ENCODE results near the gene MCEMP1.
A peak's percentile ranks its signal among the peaks of the same experiment; 100 is the strongest.
"Not testable (repeated sequence)": the region's sequence is repeated elsewhere in the genome, so short reads cannot be mapped to it uniquely, and the experiment has no call there.

Gene MCEMP1

DNA sequence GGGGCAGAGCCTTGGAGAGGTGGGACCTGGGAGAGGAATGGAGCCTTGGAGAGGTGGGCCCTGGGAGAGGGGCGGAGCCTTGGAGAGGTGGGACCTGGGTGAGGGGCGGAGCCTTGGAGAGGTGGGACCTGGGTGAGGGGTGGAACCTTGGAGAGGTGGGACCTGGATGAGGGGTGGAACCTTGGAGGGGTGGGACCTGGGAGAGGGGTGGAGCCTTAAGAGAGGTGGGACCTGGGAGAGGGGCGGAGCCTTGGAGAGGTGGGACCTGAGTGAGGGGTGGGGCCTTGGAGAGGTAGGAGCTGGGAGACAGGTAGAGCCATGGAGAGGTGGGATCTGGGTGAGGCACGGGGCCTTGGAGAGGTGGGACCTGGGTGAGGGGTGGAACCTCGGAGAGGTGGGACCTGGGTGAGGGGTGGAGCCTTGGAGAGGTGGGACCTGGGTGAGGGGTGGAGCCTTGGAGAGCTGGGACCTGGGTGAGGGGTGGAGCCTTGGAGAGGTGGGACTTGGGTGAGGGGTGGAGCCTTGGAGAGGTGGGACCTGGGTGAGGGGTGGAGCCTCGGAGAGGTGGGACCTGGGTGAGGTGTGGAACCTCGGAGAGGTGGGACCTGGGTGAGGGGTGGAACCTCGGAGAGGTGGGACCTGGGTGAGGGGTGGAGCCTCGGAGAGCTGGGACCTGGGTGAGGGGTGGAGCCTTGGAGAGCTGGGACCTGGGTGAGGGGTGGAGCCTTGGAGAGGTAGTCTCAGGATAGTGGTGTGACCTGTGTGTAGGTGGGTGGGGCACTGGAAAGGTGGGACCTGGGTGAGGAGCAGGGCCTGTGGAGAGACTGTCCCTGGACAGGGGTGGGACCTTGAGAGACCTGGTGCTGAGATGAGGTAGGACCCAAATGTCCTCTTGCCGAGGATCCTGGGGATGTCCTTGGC lies 33.0 kb upstream of the MCEMP1 start:
- not testable (repeated sequence) for FAIRE-seq; DNase-seq (ENCODE audit: low spot score)

DNA sequence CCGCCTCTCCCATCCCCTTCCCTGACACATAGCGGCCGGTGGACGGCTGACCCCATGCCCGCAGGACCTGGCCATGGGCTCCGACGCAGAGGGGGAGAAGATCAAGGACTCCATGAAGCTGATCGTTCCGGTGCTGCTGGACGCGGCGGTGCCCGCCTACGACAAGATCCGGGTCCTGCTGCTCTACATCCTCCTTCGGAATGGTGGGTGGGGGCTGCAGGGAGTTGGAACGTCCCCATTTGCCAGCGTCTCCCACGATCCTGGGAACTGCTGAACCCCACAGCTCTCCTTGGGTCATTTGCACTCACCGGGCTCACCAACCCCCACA lies 32.4 kb upstream of the MCEMP1 start:
- no peak for FAIRE-seq
- no peak for DNase-seq (ENCODE audit: low spot score)

DNA sequence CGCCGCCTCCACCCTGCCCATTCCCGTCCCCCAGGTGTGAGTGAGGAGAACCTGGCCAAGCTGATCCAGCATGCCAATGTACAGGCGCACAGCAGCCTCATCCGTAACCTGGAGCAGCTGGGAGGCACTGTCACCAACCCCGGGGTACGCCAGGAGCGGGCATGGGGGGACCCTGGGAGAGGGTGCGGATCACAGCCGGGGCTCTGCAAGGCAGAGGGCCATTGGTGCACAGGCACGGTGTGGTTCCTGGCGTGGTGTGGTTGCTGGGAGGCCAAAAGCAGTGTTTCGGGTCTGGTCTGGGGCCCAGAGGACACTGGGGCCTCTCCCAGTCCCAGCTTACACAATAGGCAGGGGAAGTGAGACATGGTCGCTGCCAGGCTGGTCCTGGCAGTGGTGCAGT lies 31.7 kb upstream of the MCEMP1 start:
- no peak for FAIRE-seq

DNA sequence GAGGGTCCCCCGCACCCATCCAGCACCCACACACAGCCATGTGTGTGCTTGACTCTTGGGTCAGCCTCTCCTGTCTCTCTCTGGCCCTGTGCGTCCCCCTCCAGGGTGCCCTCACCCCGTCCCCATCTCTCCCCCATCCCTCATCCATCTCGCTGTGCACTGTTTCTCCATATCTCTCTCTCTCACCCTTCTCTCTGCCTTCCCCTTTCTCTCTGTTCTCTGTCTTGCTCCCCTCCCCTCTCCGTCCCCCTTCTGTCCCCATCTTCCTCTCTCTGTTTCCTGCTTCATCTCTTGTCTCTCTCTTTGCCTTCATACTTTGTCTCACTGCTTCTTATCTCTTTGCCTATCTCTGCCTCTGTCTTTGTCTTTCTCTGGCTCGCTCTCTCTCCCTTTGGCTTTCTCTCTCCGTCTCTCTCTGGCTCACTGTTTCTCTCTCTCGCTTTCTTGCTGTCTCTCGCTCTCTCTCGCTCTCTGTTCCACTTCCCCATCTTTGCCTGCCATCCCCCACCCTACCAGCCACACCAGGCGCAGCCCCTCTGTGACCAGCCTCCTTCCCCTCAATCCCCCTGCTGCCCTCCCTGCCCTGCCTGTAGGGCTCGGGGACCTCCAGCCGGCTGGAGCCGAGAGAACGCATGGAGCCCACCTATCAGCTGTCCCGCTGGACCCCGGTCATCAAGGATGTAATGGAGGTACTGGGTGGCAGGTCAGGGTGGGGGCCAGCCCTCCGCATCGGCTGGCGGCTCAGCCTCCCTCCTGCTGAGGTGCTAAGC lies 31.0 kb upstream of the MCEMP1 start:
- no peak for FAIRE-seq

More for the DNA sequence above, 31.7 kb upstream of the MCEMP1 start:
- DNase-seq (ENCODE audit: low spot score) = no peak

DNA sequence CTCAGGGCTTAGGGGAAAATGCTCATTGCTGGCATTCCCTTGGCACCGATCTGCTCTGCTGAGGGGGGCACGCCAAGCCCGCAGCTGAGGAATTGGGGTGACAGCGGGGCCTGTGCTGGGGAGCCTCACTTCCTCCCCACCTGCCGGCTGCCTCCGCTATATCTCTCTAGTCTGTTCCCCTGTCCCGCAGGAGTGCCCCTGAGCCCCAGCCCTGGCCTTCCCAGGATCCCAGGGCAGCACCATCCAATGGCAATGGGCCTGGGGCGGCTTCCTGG lies 30.5 kb upstream of the MCEMP1 start:
- FAIRE-seq (no peak), DNase-seq (ENCODE audit: low spot score) (no peak)

More for the DNA sequence above, 31.0 kb upstream of the MCEMP1 start:
- DNase-seq (ENCODE audit: low spot score) = no peak

DNA sequence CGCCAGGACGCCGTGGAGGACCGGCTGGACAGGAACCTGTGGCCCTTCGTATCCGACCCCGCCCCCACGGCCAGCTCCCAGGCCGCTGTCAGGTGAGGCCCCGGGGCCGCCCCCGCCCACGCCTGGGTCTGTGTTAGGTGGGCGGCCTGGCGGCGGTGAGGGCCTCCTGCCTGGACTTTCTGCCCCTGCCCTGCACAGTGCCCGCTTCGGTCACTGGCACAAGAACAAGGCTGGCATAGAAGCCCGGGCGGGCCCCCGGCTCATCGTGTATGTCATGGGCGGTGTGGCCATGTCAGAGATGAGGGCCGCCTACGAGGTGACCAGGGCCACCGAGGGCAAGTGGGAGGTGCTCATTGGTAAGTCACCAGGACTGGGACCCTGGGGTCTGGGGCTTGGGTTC lies 29.7 kb upstream of the MCEMP1 start:
- FAIRE-seq (no peak), DNase-seq (ENCODE audit: low spot score) (no peak)

DNA sequence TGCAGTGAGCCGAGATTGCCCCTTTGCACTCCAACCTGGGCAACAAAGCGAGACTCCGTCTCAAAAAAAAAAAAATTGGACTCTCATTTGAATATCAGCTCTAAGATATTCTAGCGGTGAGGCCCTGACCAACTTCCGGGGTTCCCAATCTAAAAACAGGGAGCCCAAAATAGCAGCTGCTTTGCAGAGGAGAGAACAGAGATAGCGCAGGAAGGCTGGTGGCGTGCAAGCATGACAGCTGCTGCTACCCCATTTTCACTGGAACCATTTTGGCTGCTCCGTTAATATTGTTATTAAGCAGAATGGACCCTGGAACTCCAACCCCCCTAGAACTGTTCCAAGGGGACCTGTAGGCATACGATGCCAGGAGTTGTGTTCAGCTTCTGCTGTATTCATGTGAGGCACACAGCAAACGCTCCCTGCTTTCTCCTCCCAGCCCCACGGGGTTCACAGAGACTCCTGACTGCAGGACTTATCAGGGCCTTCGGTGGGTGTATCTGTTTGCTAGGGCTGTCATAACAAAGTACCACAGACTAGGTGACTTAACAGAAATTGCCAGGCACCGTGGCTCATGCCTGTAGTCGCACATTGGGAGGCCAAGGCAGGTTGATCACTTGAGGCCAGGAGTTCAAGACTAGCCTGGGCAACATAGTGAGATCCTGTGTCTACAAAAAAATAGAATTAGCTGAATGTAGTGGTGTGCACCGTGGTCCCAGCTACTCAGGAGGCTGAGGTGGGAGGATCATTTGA lies 28.4 kb upstream of the MCEMP1 start:
- FAIRE-seq = no peak

DNA sequence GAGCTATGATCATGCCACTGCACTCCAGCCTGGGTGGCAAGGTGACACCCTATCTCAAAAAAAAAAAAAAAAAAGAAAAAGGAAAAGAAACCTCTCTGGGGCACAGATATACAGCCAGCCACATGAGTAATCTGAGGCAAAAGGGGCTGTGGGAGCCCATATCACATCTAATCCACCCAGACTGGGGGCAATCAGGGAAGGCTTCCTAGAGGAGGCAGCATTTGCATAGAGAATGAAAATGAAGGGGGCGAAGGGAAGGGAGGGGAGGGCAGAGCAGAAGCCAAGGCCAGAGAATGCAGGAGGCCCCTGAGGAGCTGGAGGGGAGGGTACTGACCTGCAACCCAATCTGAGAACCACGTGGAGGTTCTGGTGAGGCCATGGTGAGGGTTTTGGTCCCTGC lies 26.7 kb upstream of the MCEMP1 start:
- no peak for FAIRE-seq

More for the DNA sequence above, 28.4 kb upstream of the MCEMP1 start:
- no peak for DNase-seq (ENCODE audit: low spot score)

DNA sequence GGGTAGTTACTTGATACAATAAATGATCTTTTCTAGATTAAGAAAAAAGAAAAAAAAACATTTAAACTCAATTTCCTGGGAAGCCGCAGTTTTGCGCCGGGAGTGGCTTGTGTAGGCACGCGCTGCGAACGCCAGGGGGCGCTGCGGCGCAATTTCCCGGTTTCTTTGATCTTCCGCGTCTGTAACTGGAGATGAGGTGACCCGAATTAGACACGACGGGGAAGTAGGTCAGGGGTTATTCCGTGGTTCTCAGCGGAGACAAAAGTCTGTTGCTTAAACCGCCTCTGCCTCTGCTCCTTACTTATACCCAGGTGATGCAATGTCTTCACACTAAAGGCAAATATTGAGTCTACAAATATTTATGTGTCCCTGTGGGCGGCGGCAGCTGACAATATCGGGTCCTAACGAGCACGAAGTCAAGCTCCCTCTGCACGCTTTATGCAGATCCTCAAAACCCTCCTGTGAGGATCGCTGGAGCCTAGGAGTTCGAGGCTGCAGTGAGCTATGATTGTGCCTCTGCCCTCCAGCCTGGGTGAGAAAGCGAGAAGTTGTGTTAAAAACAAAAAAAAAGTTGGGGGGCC lies 24.7 kb upstream of the MCEMP1 start:
- peak; percentile 81 for DNase-seq (ENCODE audit: low spot score)
- FAIRE-seq = no peak

More for the DNA sequence above, 26.7 kb upstream of the MCEMP1 start:
- no peak for DNase-seq (ENCODE audit: low spot score)

DNA sequence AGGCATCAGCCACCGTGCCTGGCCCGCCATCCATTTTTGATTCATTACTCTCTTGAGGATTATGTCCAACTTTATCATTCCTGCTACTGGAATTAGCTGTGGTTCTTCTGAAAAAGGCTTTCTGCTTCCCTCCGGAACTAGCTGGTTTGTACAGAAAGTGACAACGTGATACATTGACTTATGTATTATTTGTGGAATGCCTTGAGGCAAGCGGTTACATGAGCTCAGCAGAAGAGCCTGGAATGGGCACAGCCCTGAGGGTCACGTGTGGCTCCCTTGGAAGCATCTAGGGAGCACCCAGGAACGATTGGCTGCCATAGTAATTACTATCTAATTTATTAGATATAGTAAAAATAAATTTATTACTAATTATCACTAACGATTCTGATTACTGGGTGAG lies 22.5 kb upstream of the MCEMP1 start:
- DNase-seq (ENCODE audit: low spot score) = no peak
- no peak for FAIRE-seq

DNA sequence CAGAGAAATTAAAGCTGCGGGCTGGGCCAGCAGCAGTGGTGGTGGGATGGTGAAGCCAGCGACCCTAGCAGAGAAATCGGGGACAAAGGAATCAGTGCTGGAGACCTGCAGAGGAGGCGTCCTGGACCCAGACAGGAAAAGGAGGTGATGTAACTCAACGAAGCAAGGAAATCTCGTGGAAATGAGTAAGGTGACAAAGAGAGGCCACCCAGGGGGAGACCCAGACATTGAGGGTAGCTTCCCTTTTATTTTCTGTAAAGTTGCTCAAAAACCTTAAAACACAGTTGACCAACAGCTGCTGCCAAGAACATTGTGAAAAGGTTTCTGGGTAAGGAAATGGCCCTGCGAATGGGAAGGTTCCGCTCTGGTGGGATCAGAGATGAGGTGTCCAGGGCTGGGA lies 21.3 kb upstream of the MCEMP1 start:
- FAIRE-seq (no peak), DNase-seq (ENCODE audit: low spot score) (no peak)

DNA sequence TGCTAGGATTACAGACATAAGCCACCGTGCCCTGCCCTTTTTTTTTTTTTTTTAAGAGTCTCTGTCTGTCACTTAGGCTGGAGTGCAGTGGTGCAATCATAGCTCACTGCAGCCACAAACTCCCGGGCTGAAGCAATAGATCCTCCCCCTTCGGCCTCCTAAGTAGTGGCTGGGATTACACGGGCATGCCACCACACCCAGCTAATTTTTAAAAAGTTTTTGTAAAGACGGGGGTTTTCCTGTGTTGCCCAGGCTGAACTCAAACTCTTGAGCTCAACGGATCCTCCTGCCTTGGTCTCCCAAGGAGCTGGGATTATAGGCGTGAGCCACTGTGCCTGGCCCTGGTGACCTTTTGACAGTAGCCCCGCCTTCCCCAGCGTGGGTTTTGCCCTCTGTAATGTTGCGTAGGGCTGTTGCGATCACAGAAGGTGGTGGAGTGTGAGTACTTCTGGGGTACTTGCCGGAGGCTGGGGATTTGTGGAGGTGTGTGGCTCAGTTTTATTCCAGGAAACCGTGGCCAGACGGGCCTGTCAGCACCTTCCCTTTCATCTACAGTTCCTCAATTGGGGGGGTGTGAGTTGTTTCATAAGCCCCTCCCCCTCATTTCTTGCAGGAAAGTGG lies 19.6 kb upstream of the MCEMP1 start:
- DNase-seq (ENCODE audit: low spot score) (no peak), FAIRE-seq (no peak)

DNA sequence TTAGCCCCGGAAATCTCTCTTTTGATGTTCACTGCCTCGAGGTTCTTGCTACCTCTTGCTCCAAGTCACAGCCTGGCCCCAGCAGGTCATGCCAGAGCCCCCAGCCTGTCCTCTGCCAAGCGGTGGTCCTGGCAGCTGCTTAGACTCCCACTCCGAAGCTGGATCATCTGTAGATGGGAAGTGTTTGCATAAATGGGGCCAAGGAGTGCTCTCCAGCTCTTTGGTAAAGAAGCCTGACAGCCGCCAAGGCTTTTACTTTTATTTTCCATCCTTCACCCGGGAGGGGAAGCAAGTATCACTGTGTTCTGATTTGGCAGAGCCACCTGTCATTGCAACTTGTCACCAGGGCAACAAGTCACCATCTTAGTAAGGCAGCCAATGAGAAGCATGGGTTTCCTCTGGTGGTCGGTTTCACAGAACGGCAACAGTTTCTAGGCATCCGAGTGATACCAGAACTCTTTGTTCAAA lies 18.6 kb upstream of the MCEMP1 start:
- FAIRE-seq (no peak), DNase-seq (ENCODE audit: low spot score) (no peak)

DNA sequence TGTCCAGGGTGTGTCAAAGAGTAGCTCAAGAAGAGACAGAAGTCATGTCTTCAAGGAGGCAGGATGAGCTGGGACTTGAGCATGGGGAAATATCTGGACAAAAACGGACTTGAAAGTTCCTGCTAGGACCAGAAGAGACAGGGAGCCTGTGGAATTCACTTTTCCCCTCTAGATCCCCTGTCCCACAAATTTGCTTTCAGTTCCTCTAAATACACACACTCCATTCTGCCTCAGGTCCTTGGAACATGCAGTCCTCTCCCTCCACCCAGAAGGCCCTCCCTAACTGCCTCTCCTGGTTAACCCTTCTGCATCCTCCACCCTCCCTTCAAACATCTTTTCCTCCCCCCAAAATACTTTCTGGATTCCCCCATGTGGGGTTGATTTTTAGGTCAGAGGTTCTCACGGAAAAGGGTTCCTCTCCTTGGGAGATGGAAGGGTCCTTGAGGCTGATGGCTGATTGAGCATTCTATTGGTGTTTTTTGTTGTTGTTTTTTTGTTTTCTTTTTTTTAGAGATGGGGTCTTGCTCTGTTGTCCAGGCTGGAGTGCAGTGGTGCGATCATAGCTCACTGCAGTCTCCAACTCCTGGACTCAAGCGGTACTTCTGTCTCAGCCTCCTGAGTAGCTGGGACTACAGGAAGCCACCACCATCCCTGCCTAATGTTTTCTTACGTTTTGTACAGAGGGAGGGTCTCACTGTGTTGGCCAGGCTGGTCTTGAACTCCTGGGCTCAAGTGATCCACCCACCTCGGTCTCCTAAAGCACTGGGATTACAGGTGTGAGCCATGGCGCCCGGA lies 14.9 kb upstream of the MCEMP1 start:
- DNase-seq (ENCODE audit: low spot score) (no peak), FAIRE-seq (no peak)

DNA sequence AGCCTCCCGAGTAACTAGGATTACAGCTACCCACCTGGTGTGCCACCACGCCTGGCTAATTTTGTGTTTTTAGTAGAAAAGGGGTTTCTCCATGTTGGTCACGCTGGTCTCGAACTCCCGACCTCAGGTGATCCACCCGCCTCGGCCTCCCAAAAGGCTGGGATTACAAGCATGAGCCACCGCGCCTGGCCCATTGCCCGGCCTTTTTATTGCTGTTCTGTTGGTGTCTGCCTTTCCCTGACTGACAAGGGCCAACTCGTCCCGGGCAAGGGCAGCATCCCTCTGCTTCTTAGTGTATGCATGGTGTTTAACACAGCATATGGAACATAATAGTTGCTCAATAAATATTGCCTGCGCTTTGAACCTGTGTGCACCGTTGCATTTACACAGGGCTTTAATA lies 14.2 kb upstream of the MCEMP1 start:
- FAIRE-seq = no peak
- DNase-seq (ENCODE audit: low spot score) = no peak

DNA sequence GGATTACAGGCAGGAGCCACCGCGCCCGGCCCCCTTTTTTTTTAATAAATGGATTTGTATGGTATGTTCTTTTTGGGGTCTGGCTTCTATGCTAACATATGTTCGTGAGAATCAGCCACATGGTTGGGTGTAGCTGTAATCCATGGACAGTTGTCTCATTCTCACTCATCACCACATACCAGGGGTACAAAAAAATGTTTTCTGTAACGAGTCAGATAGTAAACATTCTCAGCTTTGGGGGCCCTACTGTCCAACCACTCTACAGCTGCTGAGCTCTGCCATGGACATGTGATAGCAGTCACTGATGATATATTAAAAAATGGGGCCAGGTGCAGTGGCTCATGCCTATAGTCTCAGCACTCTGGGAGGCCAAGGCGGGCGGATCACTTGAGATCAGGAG lies 13.2 kb upstream of the MCEMP1 start:
- FAIRE-seq = no peak
- no peak for DNase-seq (ENCODE audit: low spot score)

DNA sequence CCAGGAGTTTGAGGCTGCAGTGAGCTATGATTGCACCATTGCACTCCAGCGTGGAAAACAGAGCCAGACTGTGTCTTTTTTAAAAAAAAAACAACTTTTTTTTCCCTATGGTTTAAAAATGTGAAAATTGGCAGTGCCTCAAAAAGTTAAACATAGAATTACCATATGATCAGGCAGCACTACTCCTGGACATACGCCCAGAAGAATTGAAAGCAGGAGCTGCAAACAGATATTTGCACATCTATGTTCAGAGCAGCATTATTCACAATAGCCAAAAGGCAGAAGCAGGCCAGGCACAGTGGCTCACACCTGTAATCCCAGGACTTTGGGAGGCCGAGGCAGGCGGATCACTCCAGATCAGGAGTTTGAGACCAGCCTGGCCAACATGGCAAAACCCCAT lies 11.8 kb upstream of the MCEMP1 start:
- FAIRE-seq = no peak
- DNase-seq (ENCODE audit: low spot score) = no peak

DNA sequence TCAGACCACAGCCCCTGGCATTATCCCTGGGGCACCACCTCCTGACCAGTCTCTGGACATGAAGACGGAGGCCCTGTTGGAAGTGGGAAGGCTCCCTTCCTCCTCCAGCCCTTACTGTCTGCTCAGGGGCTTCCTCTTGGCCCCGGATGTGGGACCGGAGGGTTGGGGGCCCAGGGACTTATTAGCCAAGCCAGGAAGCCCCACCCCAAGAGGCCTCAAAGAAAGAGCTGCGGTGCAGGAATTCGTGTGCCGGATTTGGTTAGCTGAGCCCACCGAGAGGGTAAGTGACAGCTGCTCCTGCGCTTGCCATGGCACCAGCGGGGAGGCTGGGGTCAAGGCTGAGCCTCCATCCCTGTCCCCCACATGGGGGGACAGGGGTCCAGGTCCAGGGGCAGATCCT lies 8.0 kb upstream of the MCEMP1 start, which contains the start of gene RETN:
RETN (plus strand) TSS at position 208 of the 400 bp plus-strand sequence. CDS start 278 bp downstream, outside the sequence.
- DNase-seq (ENCODE audit: low spot score) = no peak
- FAIRE-seq = no peak

DNA sequence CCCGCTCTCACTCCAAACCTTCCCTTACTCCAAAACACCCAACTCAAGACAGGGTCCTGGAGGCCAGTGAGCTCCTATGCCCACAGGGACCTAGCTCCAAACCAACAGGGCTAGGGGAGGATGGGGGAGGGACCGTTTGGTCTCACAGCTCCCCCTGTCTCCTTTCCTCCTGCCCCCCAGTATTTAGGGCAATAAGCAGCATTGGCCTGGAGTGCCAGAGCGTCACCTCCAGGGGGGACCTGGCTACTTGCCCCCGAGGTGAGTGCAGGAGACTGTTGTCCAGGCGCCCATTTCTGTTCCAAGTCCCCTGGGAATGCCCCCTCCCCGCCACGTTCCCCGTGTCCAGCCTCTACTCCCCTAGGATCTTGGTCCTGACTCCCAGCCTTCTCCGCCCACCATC lies 7.2 kb upstream of the MCEMP1 start:
- FAIRE-seq = no peak
- no peak for DNase-seq (ENCODE audit: low spot score)

DNA sequence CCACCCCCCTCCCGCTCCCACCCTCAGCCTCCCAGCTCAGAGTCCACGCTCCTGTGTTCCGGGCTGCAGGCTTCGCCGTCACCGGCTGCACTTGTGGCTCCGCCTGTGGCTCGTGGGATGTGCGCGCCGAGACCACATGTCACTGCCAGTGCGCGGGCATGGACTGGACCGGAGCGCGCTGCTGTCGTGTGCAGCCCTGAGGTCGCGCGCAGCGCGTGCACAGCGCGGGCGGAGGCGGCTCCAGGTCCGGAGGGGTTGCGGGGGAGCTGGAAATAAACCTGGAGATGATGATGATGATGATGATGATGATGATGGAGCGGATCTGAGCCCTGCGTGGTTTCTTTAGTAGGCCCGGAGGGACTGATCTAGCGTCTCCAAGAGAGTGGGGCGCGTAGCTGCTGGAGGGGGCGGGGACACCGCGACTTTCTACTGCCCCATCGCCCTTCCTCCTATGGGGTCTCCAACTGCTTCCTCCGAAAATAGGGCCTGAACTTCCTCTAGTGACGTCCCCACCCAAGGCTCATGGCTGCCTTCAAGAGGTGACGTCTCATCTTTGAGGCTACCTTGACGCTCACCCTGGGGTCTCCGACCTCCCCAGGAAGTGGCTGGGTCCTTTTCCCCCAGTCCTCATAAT lies 6.6 kb upstream of the MCEMP1 start:
- peak; percentile 71 for DNase-seq (ENCODE audit: low spot score)

More for the DNA sequence above, 6.6 kb upstream of the MCEMP1 start:
- no peak for FAIRE-seq
